Measurements from ENCODE around the gene IFNLR1. TPM values are rescaled to one million over a fixed set of nuclear protein-coding genes. Genes with fewer than 3 reads are reported as not detected.
A peak's percentile ranks its signal among the peaks of the same experiment; 100 is the strongest.

Gene IFNLR1
- total and polyA plus RNA-seq, 2 donors (not counting 1 experiment from before 2014, with no cell fraction given), result under 0.01 to 0.02 TPM

GRCh38 chr1:24150234-24151174, 36.6 kb downstream of the IFNLR1 start:
- H3K79me2 ChIP-seq (ENCODE audit: control insufficient read depth, insufficient read depth, low read length), result no peaks in the 10 kb centered on the region
- peaks cover 9% of the 10 kb centered on the region for H3K27me3 ChIP-seq (ENCODE audit: control insufficient read depth, insufficient read depth, low read length)
- no peaks in the 10 kb centered on the region for H3K36me3 ChIP-seq (ENCODE audit: control insufficient read depth, insufficient read depth, low read length)
- H4K20me1 ChIP-seq (ENCODE audit: control insufficient read depth, extremely low read depth, insufficient read depth, low read length), result no peaks in the 10 kb centered on the region
- no peaks in the 10 kb centered on the region for H3K9me3 ChIP-seq (ENCODE audit: control insufficient read depth, insufficient read depth, low read depth, low read length)
- no peaks in the 10 kb centered on the region for H3K4me1 ChIP-seq (ENCODE audit: control insufficient read depth, extremely low read depth, insufficient read depth, low read length)
- H3K9ac ChIP-seq (ENCODE audit: insufficient read depth, low read length), result no peak overlapping the region
- peak overlapping the region in 1 of 4 experiments; percentile 13 for H3K4me3 ChIP-seq (replicated peaks in 1 of 4; ENCODE audit: control extremely low read depth in 1 of 4, insufficient read depth in 1 of 4, low read depth in 3 of 4, low read length in 4 of 4)
- H3K27ac ChIP-seq (ENCODE audit: insufficient read depth, low read length), result no peak overlapping the region
- DNase-seq (ENCODE audit: low read depth in 2 of 2), result peak; percentile 71 to 75
- peak overlapping the region; percentile 46 for H3K4me2 ChIP-seq (ENCODE audit: extremely low read depth, insufficient read depth, low read length)
- TF ChIP-seq EZH2 (IDR thresholded peaks at IDR 0.05; ENCODE audit: low read length, missing control alignments), result peak; percentile 36
- TF ChIP-seq, protein P1, sequence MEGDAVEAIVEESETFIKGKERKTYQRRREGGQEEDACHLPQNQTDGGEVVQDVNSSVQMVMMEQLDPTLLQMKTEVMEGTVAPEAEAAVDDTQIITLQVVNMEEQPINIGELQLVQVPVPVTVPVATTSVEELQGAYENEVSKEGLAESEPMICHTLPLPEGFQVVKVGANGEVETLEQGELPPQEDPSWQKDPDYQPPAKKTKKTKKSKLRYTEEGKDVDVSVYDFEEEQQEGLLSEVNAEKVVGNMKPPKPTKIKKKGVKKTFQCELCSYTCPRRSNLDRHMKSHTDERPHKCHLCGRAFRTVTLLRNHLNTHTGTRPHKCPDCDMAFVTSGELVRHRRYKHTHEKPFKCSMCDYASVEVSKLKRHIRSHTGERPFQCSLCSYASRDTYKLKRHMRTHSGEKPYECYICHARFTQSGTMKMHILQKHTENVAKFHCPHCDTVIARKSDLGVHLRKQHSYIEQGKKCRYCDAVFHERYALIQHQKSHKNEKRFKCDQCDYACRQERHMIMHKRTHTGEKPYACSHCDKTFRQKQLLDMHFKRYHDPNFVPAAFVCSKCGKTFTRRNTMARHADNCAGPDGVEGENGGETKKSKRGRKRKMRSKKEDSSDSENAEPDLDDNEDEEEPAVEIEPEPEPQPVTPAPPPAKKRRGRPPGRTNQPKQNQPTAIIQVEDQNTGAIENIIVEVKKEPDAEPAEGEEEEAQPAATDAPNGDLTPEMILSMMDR (conservative IDR thresholded peaks at IDR 0.05 in 1 of 2, IDR thresholded peaks at IDR 0.05 in 1 of 2; ENCODE audit: low read depth in 1 of 2, low read length in 2 of 2), result peak; percentile 68 to 82
- H2AFZ ChIP-seq (ENCODE audit: low read length), result no peak overlapping the region

DNA sequence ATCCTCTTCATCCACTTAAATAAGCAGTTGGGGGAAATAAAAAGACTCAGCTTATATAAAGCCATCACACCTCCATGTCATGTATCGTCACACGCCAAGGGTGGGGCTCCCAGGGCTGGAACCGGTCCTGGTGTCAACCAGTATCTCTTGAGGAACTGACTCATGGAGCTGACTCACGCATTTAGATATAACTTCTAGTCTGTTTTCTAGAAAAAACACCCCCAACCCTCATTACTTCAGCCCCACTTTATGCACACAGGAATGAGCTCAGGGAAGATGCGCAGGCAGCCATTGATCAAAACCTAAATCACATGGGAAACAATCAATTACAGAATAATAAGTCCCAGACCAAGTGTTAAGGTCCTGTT, 37.2 kb downstream of the IFNLR1 start:
- TF ChIP-seq, protein P1 (conservative IDR thresholded peaks at IDR 0.05 in 1 of 2, IDR thresholded peaks at IDR 0.05 in 1 of 2; ENCODE audit: low read depth in 1 of 2, low read length in 2 of 2), result no peak
- no peak overlapping the region for H3K9ac ChIP-seq (ENCODE audit: insufficient read depth, low read length)
- peaks cover 9% of the 10 kb centered on the region for H3K27me3 ChIP-seq (ENCODE audit: control insufficient read depth, insufficient read depth, low read length)
- H3K36me3 ChIP-seq (ENCODE audit: control insufficient read depth, insufficient read depth, low read length), result no peaks in the 10 kb centered on the region
- H3K79me2 ChIP-seq (ENCODE audit: control insufficient read depth, insufficient read depth, low read length), result no peaks in the 10 kb centered on the region
- no peaks in the 10 kb centered on the region for H3K9me3 ChIP-seq (ENCODE audit: control insufficient read depth, insufficient read depth, low read depth, low read length)
- DNase-seq (ENCODE audit: low read depth in 2 of 2), result peak; percentile 47 to 80
- peak overlapping the region; percentile 46 for H3K4me2 ChIP-seq (ENCODE audit: extremely low read depth, insufficient read depth, low read length)
- H2AFZ ChIP-seq (ENCODE audit: low read length), result no peak overlapping the region
- H3K4me3 ChIP-seq (replicated peaks in 1 of 4; ENCODE audit: control extremely low read depth in 1 of 4, insufficient read depth in 1 of 4, low read depth in 3 of 4, low read length in 4 of 4), result no peak overlapping the region
- no peaks in the 10 kb centered on the region for H3K4me1 ChIP-seq (ENCODE audit: control insufficient read depth, extremely low read depth, insufficient read depth, low read length)
- no peak overlapping the region for H3K27ac ChIP-seq (ENCODE audit: insufficient read depth, low read length)
- H4K20me1 ChIP-seq (ENCODE audit: control insufficient read depth, extremely low read depth, insufficient read depth, low read length), result no peaks in the 10 kb centered on the region

DNA sequence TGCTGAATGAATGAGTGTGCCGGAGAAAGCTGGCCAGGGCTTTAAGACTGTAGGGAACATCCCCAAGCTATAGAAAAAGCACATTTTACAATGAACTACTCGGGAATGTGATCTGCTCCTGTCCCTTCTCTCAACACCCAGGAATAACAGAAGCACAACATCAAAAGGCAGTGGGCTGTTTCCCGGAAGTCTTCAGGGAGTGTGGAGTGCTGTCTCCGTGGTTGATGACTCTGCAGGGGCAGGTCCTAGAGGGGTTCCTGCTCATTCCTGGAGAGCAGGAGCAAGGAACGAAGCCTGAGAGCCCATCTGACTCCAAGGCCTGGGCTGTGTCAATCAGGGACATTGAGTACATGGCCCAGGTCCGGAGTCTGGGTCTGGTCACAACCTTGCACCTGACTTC, 39.3 kb downstream of the IFNLR1 start:
- no peak for TF ChIP-seq EZH2 (IDR thresholded peaks at IDR 0.05; ENCODE audit: low read length, missing control alignments)
- TF ChIP-seq, protein P1 (conservative IDR thresholded peaks at IDR 0.05 in 1 of 2, IDR thresholded peaks at IDR 0.05 in 1 of 2; ENCODE audit: low read depth in 1 of 2, low read length in 2 of 2), result no peak
- H3K79me2 ChIP-seq (ENCODE audit: control insufficient read depth, insufficient read depth, low read length), result no peaks in the 10 kb centered on the region
- H3K4me2 ChIP-seq (ENCODE audit: extremely low read depth, insufficient read depth, low read length), result no peak overlapping the region
- no peak overlapping the region for H3K9ac ChIP-seq (ENCODE audit: insufficient read depth, low read length)
- H3K36me3 ChIP-seq (ENCODE audit: control insufficient read depth, insufficient read depth, low read length), result no peaks in the 10 kb centered on the region
- no peak overlapping the region for H3K4me3 ChIP-seq (replicated peaks in 1 of 4; ENCODE audit: control extremely low read depth in 1 of 4, insufficient read depth in 1 of 4, low read depth in 3 of 4, low read length in 4 of 4)
- H3K9me3 ChIP-seq (ENCODE audit: control insufficient read depth, insufficient read depth, low read depth, low read length), result no peaks in the 10 kb centered on the region
- H3K4me1 ChIP-seq (ENCODE audit: control insufficient read depth, extremely low read depth, insufficient read depth, low read length), result no peaks in the 10 kb centered on the region
- H4K20me1 ChIP-seq (ENCODE audit: control insufficient read depth, extremely low read depth, insufficient read depth, low read length), result no peaks in the 10 kb centered on the region
- H3K27me3 ChIP-seq (ENCODE audit: control insufficient read depth, insufficient read depth, low read length), result peaks cover 20% of the 10 kb centered on the region
- no peak overlapping the region for H3K27ac ChIP-seq (ENCODE audit: insufficient read depth, low read length)
- DNase-seq (ENCODE audit: low read depth in 2 of 2), result no peak
- no peak overlapping the region for H2AFZ ChIP-seq (ENCODE audit: low read length)

Measured in fibroblast of lung (primary cell).